Uterus (tissue), 2 donors: Measurements from ENCODE around the gene MYH11.

Experiments
- POLR2A ChIP-seq, 2 donors: fragments of 450-650 bp; IDR thresholded peaks; one replicate each; pipeline ENCODE4 v1.6.1; 2016; ENCODE audit warnings: antibody characterized with exemption in 2 of 2, mild to moderate bottlenecking in 1 of 2, moderate library complexity in 1 of 2
- TF ChIP-seq, protein P1 (sequence below), 4 experiments: fragments of 200-600 bp in 2 of 4; fragments of 450-650 bp in 2 of 4; sonication (generic) in 2 of 4; IDR thresholded peaks; one replicate each; pipeline ENCODE4 v1.5.1; 2016 to 2019; ENCODE audit warnings: antibody characterized with exemption in 4 of 4, mild to moderate bottlenecking in 2 of 4, moderate library complexity in 1 of 4

DNA sequence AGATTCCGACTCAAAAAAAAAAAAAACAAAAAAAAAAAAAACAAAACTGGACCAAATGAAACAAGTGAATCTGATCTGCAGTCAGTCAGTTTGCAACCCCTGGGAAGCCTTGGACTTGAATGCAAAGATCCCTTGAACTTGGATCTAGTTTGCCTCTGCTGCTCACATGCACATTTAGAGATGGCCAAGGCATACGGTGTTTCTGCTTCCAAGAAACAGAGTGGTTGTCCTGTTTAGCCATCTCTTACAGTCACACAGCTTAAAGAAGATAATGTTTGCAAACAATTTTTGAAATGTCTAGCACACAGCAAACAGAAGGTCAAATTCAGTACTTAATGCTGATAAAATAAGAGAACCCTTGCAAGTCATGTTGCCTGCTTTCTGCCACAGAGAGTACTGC is 202.2 kb downstream of the MYH11 start:
- TF ChIP-seq, protein P1, sequence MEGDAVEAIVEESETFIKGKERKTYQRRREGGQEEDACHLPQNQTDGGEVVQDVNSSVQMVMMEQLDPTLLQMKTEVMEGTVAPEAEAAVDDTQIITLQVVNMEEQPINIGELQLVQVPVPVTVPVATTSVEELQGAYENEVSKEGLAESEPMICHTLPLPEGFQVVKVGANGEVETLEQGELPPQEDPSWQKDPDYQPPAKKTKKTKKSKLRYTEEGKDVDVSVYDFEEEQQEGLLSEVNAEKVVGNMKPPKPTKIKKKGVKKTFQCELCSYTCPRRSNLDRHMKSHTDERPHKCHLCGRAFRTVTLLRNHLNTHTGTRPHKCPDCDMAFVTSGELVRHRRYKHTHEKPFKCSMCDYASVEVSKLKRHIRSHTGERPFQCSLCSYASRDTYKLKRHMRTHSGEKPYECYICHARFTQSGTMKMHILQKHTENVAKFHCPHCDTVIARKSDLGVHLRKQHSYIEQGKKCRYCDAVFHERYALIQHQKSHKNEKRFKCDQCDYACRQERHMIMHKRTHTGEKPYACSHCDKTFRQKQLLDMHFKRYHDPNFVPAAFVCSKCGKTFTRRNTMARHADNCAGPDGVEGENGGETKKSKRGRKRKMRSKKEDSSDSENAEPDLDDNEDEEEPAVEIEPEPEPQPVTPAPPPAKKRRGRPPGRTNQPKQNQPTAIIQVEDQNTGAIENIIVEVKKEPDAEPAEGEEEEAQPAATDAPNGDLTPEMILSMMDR (IDR thresholded peaks at IDR 0.05) = no peak
- TF ChIP-seq POLR2A (IDR thresholded peaks at IDR 0.05) = no peak
